Mucosa of descending colon (tissue), 3 donors: Measurements from ENCODE around the gene WDR7. TPM values are rescaled to one million over a fixed set of nuclear protein-coding genes. Genes with fewer than 3 reads are reported as not detected.

Source experiments
- ATAC-seq: fragments of 200-7000 bp; cut with Tn5 transposase; one replicate; pipeline ENCODE4 v1.9.1; 2020; ENCODE audit warnings: mild to moderate bottlenecking, moderate library complexity
- DNase-seq, 3 donors: peaks; one replicate each; pipeline ENCODE4 v3.0.0-alpha.2; 2020
- H3K36me3 ChIP-seq: fragments of 200-600 bp; one replicate; pipeline ENCODE4 v1.8.0; 2021; ENCODE audit warnings: low read depth, mild to moderate bottlenecking
- H3K4me1 ChIP-seq: fragments of 200-600 bp; one replicate; pipeline ENCODE4 v1.8.0; 2021; ENCODE audit warnings: low read depth, mild to moderate bottlenecking
- H3K4me3 ChIP-seq: fragments of 200-600 bp; one replicate; pipeline ENCODE4 v1.8.0; 2021; ENCODE audit warnings: mild to moderate bottlenecking
- H3K9me3 ChIP-seq: fragments of 200-600 bp; one replicate; pipeline ENCODE4 v1.8.0; 2021; ENCODE audit warnings: mild to moderate bottlenecking
- CTCF ChIP-seq: fragments of 200-600 bp; IDR thresholded peaks from one replicate; pipeline ENCODE4 v1.8.0; 2022; ENCODE audit warnings: antibody characterized with exemption, mild to moderate bottlenecking
- intact Hi-C, 2 donors: fragments of 100-400 bp; cut with DNase I in 1 of 2; cut with micrococcal nuclease in 1 of 2; formaldehyde crosslinking; loops; one replicate each; pipeline versions ENCODE4 v1.11.0 to v1.11.1; 2022; cut with DNase I, micrococcal nuclease
- total RNA-seq, 3 donors: library from RNA; stranded (reverse); fragmentation: NEBNext Ultra II Directional in 2 of 3; extraction: Animal tissue kit (Norgen Biotek cat#: 25700) in 2 of 3; gene quantifications; one replicate each; pipeline versions ENCODE4 v1.2.1 to v1.2.4, GENCODE V29; 2021 to 2023
- donor health status: DM: no; HTN: no; CAD: no; lungs with moderate emphysema.
- donor health status: DM: no; HTN: no; CAD: no.
- donor health status: DM: no; HTN: yes; CAD: no.

WDR7 gene
- total RNA-seq, 3 donors from 2014 or later, result 28.4 to 38.8 (median 29.3) TPM

- Histone ChIP-seq H3K4me3 (no peak overlapping the region), H3K4me1 (peaks cover 13% of the 10 kb centered on the region), H3K36me3 (no peaks in the 10 kb centered on the region), H3K9me3 (no peaks in the 10 kb centered on the region)
- intact Hi-C loops, result no loop called here
- DNase-seq, result peak in 2 of 3 donors; percentile 24 to 29
- no peak for TF ChIP-seq CTCF
- peak; percentile 31 for ATAC-seq
These were observed 401.6 kb downstream of the WDR7 start for GRCh38 chr18:57052759-57053158.

- H3K9me3 ChIP-seq, result no peaks in the 10 kb centered on the region
- TF ChIP-seq CTCF, result no peak
- peaks cover 13% of the 10 kb centered on the region for H3K4me1 ChIP-seq
- DNase-seq, result no peak
- no peak overlapping the region for H3K4me3 ChIP-seq
- ATAC-seq, result no peak
- intact Hi-C loops, result no loop called here
- H3K36me3 ChIP-seq, result no peaks in the 10 kb centered on the region
These were observed 403.7 kb downstream of the WDR7 start for GRCh38 chr18:57054891-57055290.

- Histone ChIP-seq H3K36me3 (no peaks in the 10 kb centered on the region), H3K9me3 (no peaks in the 10 kb centered on the region), H3K4me1 (no peaks in the 10 kb centered on the region), H3K4me3 (no peak overlapping the region)
- intact Hi-C loops, result no loop called here
- no peak for TF ChIP-seq CTCF
- DNase-seq, result no peak
- ATAC-seq, result no peak
These were observed 406.7 kb downstream of the WDR7 start for GRCh38 chr18:57057890-57058289.

GRCh38 chr18:57058734-57059133, 407.6 kb downstream of the WDR7 start:
- ATAC-seq, result no peak

GRCh38 chr18:57059366-57059765, 408.2 kb downstream of the WDR7 start:
- Histone ChIP-seq H3K4me1 (no peaks in the 10 kb centered on the region), H3K9me3 (no peaks in the 10 kb centered on the region), H3K36me3 (no peaks in the 10 kb centered on the region), H3K4me3 (no peak overlapping the region)
- DNase-seq (no peak), ATAC-seq (no peak)
- TF ChIP-seq CTCF, result no peak
- intact Hi-C loops, result no loop called here

More at GRCh38 chr18:57058734-57059133, 407.6 kb downstream of the WDR7 start:
- Histone ChIP-seq H3K4me3 (no peak overlapping the region), H3K4me1 (no peaks in the 10 kb centered on the region), H3K36me3 (no peaks in the 10 kb centered on the region), H3K9me3 (no peaks in the 10 kb centered on the region)
- DNase-seq, result no peak
- intact Hi-C loops, result no loop called here
- TF ChIP-seq CTCF, result no peak

GRCh38 chr18:57060814-57061213, 409.7 kb downstream of the WDR7 start:
- H3K4me1 ChIP-seq, result no peaks in the 10 kb centered on the region
- no peak for TF ChIP-seq CTCF
- H3K9me3 ChIP-seq, result no peaks in the 10 kb centered on the region
- DNase-seq (peak in 1 of 3 donors; percentile 7), ATAC-seq (peak; percentile 89)
- H3K4me3 ChIP-seq, result no peak overlapping the region
- intact Hi-C loops, result no loop called here
- H3K36me3 ChIP-seq, result no peaks in the 10 kb centered on the region
